Activated CD8-positive, alpha-beta memory T cell treated with anti-CD3 and anti-CD28 coated beads, Interleukin-2, amount 50 U/mL, for 1 hour (primary cell): ENCODE results near the gene DNM1.
A peak's percentile ranks its signal among the peaks of the same experiment; 100 is the strongest.
"Not testable (repeated sequence)": the region's sequence is repeated elsewhere in the genome, so short reads cannot be mapped to it uniquely, and the experiment has no call there.

ENCODE experiments used
- DNase-seq: peaks from one replicate; pipeline ENCODE4 v3.0.0-alpha.2; 2020; ENCODE audit errors: extremely low read depth

DNM1 gene

GRCh38 chr9:128276008-128276573, 72.9 kb downstream of the DNM1 start, which contains the start of gene SWI5:
SWI5 (plus strand) TSS chr9:128276276.
- DNase-seq, result peak; percentile 100

- DNase-seq, result no peak
Measured at GRCh38 chr9:128276574-128277270, 73.5 kb downstream of the DNM1 start.

- DNase-seq, result not testable (repeated sequence)
Measured at GRCh38 chr9:128279088-128280073, 76.2 kb downstream of the DNM1 start.

GRCh38 chr9:128280084-128280622, 77.0 kb downstream of the DNM1 start:
- no peak for DNase-seq

GRCh38 chr9:128282500-128282899, 79.3 kb downstream of the DNM1 start:
- DNase-seq, result no peak

GRCh38 chr9:128285033-128285784, 82.0 kb downstream of the DNM1 start:
- DNase-seq, result no peak

- no peak for DNase-seq
Measured at GRCh38 chr9:128286440-128286839, 83.3 kb downstream of the DNM1 start.

GRCh38 chr9:128288273-128289004, 85.3 kb downstream of the DNM1 start:
- DNase-seq, result no peak

GRCh38 chr9:128292009-128292408, 88.8 kb downstream of the DNM1 start:
- no peak for DNase-seq

- no peak for DNase-seq
Measured at GRCh38 chr9:128293091-128293490, 89.9 kb downstream of the DNM1 start.

GRCh38 chr9:128294142-128294541, 91.0 kb downstream of the DNM1 start:
- no peak for DNase-seq

- DNase-seq, result no peak
Measured at GRCh38 chr9:128296340-128297220, 93.4 kb downstream of the DNM1 start.

GRCh38 chr9:128297221-128297773, 94.1 kb downstream of the DNM1 start:
- DNase-seq, result no peak

- DNase-seq, result no peak
Measured at GRCh38 chr9:128298535-128299482, 95.6 kb downstream of the DNM1 start.

GRCh38 chr9:128304136-128304970, 101.2 kb downstream of the DNM1 start:
- no peak for DNase-seq
